ENCODE data around the gene SLC9A8.

DNA sequence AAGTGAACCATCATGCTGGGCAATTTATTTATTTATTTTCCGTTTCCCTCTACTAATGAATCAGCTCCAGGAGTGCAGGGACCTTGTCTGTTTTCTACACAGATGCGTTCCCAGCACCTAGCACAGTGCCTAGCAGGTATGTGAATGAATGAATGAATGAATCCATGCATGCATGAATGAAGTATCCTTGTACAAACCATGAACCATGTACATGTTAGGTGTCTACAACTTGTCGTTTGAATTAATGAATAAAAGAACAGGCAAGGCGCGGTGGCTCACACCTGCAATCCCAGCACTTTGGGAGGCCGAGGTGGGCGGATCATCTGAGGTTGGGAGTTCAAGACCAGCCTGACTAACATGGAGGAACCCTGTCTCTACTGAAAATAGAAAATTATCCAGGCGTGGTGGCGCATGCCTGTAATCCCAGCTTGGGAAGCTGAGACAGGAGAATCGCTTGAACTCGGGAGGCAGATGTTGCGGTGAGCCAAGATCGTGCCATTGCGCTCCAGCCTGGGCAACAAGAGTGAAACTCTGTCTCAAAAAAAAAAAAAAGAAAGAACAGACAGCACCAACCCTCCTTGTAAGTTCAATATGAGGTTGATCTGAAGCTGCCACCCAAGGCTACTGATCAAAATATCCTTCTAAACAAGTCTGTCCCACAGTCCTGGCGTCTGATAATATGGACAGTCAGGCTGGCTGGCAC lies 27.3 kb upstream of the SLC9A8 start:
- no peak for TF ChIP-seq CTCF (IDR thresholded peaks at IDR 0.05; ENCODE audit: low read length)
- no peak for TF ChIP-seq EZH2 (optimal IDR thresholded peaks at IDR 0.05; ENCODE audit: low read depth, low read length)
- TF ChIP-seq EZH2phosphoT487 (IDR thresholded peaks at IDR 0.05; ENCODE audit: low read length): no peak

All from MM.1S (cell line).